OCI-LY7 (cell line): ENCODE results near the gene SERPINB2. TPM values are rescaled to one million over a fixed set of nuclear protein-coding genes. Genes with fewer than 3 reads are reported as not detected.
"Not testable (repeated sequence)": the region's sequence is repeated elsewhere in the genome, so short reads cannot be mapped to it uniquely, and the experiment has no call there.

Experiments
- BruUV-seq: library from RNA; stranded (reverse); fragments of 400-500 nt; replicated peaks from 2 replicates; lab custom pipeline; 2021; lab: Mats Ljungman, UMichigan
- CTCF ChIA-PET: fragments of 300-600 bp; sonication (Branson Sonifier 250); formaldehyde crosslinking; loops from one replicate; lab custom pipeline; 2022; ENCODE audit warnings: antibody characterized with exemption; ENCODE audit not compliant: unreplicated experiment; lab: Charles Lee
- POLR2A ChIA-PET: fragments of 300-600 bp; sonication (Branson Sonifier 250); formaldehyde crosslinking; loops from one replicate; lab custom pipeline; 2022; ENCODE audit warnings: antibody characterized with exemption; lab: Charles Lee
- DNase-seq: peaks from one replicate; pipeline ENCODE4 v3.0.0-alpha.2; 2015; ENCODE audit warnings: low spot score
- H2AFZ ChIP-seq: fragments of 200-600 bp; sonication (generic), shearing (Covaris generic); 2 replicates; pipeline ENCODE4 v1.6.1; 2014; ENCODE audit warnings: mild to moderate bottlenecking, antibody characterized with exemption, low read length, moderate library complexity
- H3K27ac ChIP-seq: fragments of 200-600 bp; sonication (generic); 2 replicates; pipeline ENCODE4 v1.5.1; 2014; ENCODE audit warnings: mixed run types, low read depth, mild to moderate bottlenecking, moderate library complexity, low read length, inconsistent platforms; ENCODE audit not compliant: poor library complexity, severe bottlenecking
- H3K36me3 ChIP-seq: fragments of 200-600 bp; sonication (generic); 2 replicates; pipeline ENCODE4 v1.6.1; 2014; ENCODE audit warnings: mild to moderate bottlenecking, antibody characterized with exemption, low read length, moderate library complexity, mixed read lengths; ENCODE audit not compliant: insufficient read depth
- H3K4me1 ChIP-seq: fragments of 200-600 bp; sonication (generic); 2 replicates; pipeline ENCODE4 v1.5.1; 2014; ENCODE audit warnings: mild to moderate bottlenecking, low read length; ENCODE audit not compliant: insufficient read depth, poor library complexity, severe bottlenecking
- H3K4me2 ChIP-seq: fragments of 200-600 bp; sonication (generic); 2 replicates; pipeline ENCODE4 v1.6.1; 2014; ENCODE audit warnings: mild to moderate bottlenecking, low read length
- H3K4me3 ChIP-seq: fragments of 200-600 bp; sonication (generic); 2 replicates; pipeline ENCODE4 v1.5.1; 2014; ENCODE audit warnings: mild to moderate bottlenecking, low read depth, low read length; ENCODE audit not compliant: poor library complexity, severe bottlenecking
- H3K79me2 ChIP-seq: fragments of 200-600 bp; sonication (generic); 2 replicates; pipeline ENCODE4 v1.6.1; 2016; ENCODE audit warnings: low read depth, mild to moderate bottlenecking, low read length, moderate library complexity, mixed read lengths; ENCODE audit not compliant: insufficient read depth
- H3K9me2 ChIP-seq: fragments of 200-600 bp; sonication (generic); 2 replicates; pipeline ENCODE4 v1.6.1; 2016; ENCODE audit warnings: mild to moderate bottlenecking, low read length, mixed read lengths; ENCODE audit not compliant: insufficient read depth
- H3K9me3 ChIP-seq: fragments of 200-600 bp; sonication (generic); 2 replicates; pipeline ENCODE4 v1.6.1; 2014; ENCODE audit warnings: mild to moderate bottlenecking, mixed run types, low read length, mixed read lengths
- H4K20me1 ChIP-seq: fragments of 200-600 bp; sonication (generic); 2 replicates; pipeline ENCODE4 v1.6.1; 2014; ENCODE audit warnings: mild to moderate bottlenecking, antibody characterized with exemption, low read length, moderate library complexity, mixed read lengths; ENCODE audit not compliant: insufficient read depth
- CTCF ChIP-seq: fragments of 200-600 bp; sonication (generic); conservative IDR thresholded peaks from 2 replicates; pipeline ENCODE4 v1.5.1; 2014; ENCODE audit warnings: mild to moderate bottlenecking, antibody characterized with exemption, low read length, moderate library complexity, mixed read lengths
- EZH2phosphoT487 ChIP-seq: fragments of 200-600 bp; sonication (generic); IDR thresholded peaks from 2 replicates; pipeline ENCODE4 v1.6.1; 2018; ENCODE audit warnings: low read depth, borderline replicate concordance, mild to moderate bottlenecking, mixed run types, antibody characterized with exemption, low read length, moderate library complexity, mixed read lengths
- intact Hi-C: fragments of 100-400 bp; cut with micrococcal nuclease; formaldehyde crosslinking; loops from one replicate; pipeline ENCODE4 v1.10.0; 2022; ENCODE audit not compliant: unreplicated experiment
- total RNA-seq, 2 experiments: library from RNA; depleted of rRNA in 1 of 2; stranded (reverse); fragments of >200 nt in 1 of 2; shearing (Covaris generic) in 1 of 2; gene quantifications; 2 replicates each; pipeline ENCODE4 v1.2.3, GENCODE V29; 2014 to 2022

Gene SERPINB2
- total RNA-seq, 2 experiments from 2014 or later: not detected

GRCh38 chr18:63924551-63924950 is 37.0 kb downstream of the SERPINB2 start:
- POLR2A ChIA-PET: no interaction called here
- Histone ChIP-seq H3K9me2 (no peaks in the 10 kb centered on the region), H3K79me2 (no peaks in the 10 kb centered on the region), H3K9me3 (no peaks in the 10 kb centered on the region), H3K36me3 (no peaks in the 10 kb centered on the region), H3K4me1 (no peaks in the 10 kb centered on the region), H3K4me2 (no peak overlapping the region), H2AFZ (no peak overlapping the region), H3K27ac (no peak overlapping the region), H4K20me1 (no peaks in the 10 kb centered on the region), H3K4me3 (no peak overlapping the region)
- TF ChIP-seq EZH2phosphoT487 (no peak), CTCF (no peak)
- intact Hi-C loops: no loop called here
- no peak for DNase-seq
- CTCF ChIA-PET: no interaction called here
- no TSS peak for BruUV-seq

- Histone ChIP-seq H3K4me3 (no peak overlapping the region), H2AFZ (no peak overlapping the region), H4K20me1 (no peaks in the 10 kb centered on the region), H3K9me3 (no peaks in the 10 kb centered on the region), H3K4me2 (no peak overlapping the region), H3K79me2 (no peaks in the 10 kb centered on the region), H3K4me1 (no peaks in the 10 kb centered on the region), H3K36me3 (no peaks in the 10 kb centered on the region), H3K27ac (no peak overlapping the region), H3K9me2 (no peaks in the 10 kb centered on the region)
- ChIA-PET CTCF (no interaction called here), POLR2A (no interaction called here)
- BruUV-seq: no TSS peak
- TF ChIP-seq EZH2phosphoT487 (no peak), CTCF (no peak)
- intact Hi-C loops: no loop called here
- DNase-seq: no peak
These were observed 40.8 kb downstream of the SERPINB2 start for GRCh38 chr18:63928331-63928730.

GRCh38 chr18:63929369-63929768 is 41.9 kb downstream of the SERPINB2 start:
- BruUV-seq, DNase-seq, H4K20me1 ChIP-seq, CTCF ChIA-PET, H3K9me2 ChIP-seq, H3K4me2 ChIP-seq, H3K27ac ChIP-seq, H2AFZ ChIP-seq, H3K79me2 ChIP-seq, intact Hi-C loops, H3K9me3 ChIP-seq, H3K4me3 ChIP-seq, H3K4me1 ChIP-seq, H3K36me3 ChIP-seq: not testable (repeated sequence)
- POLR2A ChIA-PET: interaction anchor here (0.6 kb wide), 1 partner anchor 12 kb away, joined by 5 read pairs; no protein-coding TSS in a partner anchor
